ENCODE results near the gene LAIR1.

LAIR1 gene

DNA sequence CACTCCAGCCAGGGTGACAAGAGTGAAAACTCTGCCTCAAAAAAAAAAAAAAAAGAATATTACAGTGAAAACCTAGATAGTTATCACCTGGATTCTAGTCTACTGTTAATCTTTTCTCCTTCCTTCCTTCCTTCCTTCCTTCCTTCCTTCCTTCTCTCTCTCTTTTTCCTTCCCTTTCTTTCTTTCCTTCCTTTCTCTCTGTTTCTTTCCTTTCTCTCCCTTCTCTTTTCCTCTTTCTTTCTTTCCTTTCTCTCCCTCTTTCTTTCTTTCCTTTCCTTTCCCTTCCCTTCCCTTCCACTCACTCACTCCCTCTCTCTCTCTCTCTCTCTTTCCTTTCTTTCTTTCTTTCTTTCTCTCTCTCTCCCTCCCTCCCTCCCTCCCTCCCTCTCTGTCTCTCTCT, 40.9 kb upstream of the LAIR1 start:
- no peak overlapping the region for H2AFZ ChIP-seq (ENCODE audit: low read length)
- TF ChIP-seq EZH2 (IDR thresholded peaks at IDR 0.05; ENCODE audit: borderline replicate concordance, low read length), result no peak
- H3K9me3 ChIP-seq (ENCODE audit: low read length), result no peaks in the 10 kb centered on the region
- H3K79me2 ChIP-seq (ENCODE audit: insufficient read depth, low read length), result no peaks in the 10 kb centered on the region
- no peak overlapping the region for H3K4me2 ChIP-seq (ENCODE audit: low read length)
- no peaks in the 10 kb centered on the region for H3K36me3 ChIP-seq (ENCODE audit: insufficient read depth, low read length)
- H3F3A ChIP-seq (ENCODE audit: insufficient read depth, low read length), result 0 out of 2 replicates have a peak, but pooled peaks cover 3% of the 10 kb centered on the region
- H3K27me3 ChIP-seq (ENCODE audit: insufficient read depth, low read length), result no peaks in the 10 kb centered on the region
- no peak overlapping the region for H3K4me3 ChIP-seq (ENCODE audit: low read depth, low read length, poor library complexity, severe bottlenecking)
- H3K27ac ChIP-seq (ENCODE audit: low read depth, low read length, poor library complexity, severe bottlenecking), result no peak overlapping the region
- H3K4me1 ChIP-seq (ENCODE audit: insufficient read depth, low read length, severe bottlenecking), result no peaks in the 10 kb centered on the region
- no peaks in the 10 kb centered on the region for H4K20me1 ChIP-seq (ENCODE audit: insufficient read depth, low read length)
- H3K9me2 ChIP-seq (ENCODE audit: low read depth, low read length), result no peaks in the 10 kb centered on the region
- H3K9ac ChIP-seq (ENCODE audit: low read length), result no peak overlapping the region

DNA sequence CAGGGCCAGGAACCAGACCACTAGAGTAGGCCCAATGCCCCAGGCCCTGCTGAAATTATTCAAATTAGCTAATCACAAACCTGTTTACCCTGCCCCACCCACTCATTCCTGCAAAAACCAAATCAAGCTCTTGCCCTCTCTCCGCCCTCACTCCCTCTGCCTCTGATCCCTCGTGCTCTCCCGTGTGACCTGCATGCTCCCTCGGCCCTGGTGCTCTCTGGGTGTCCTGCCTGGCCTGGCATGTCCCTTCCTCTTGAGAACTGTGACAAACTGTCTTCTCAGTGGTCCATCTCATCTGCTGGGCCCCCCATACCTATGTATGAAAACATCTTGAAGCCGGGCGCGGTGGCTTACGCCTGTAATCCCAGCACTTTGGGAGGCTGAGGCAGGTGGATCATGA, 38.3 kb upstream of the LAIR1 start:
- TF ChIP-seq EZH2 (IDR thresholded peaks at IDR 0.05; ENCODE audit: borderline replicate concordance, low read length), result no peak
- TF ChIP-seq CTCF (IDR thresholded peaks at IDR 0.05; ENCODE audit: low read length), result no peak
- Histone ChIP-seq H3K9me2 (ENCODE audit: low read depth, low read length) (no peaks in the 10 kb centered on the region), H3K4me1 (ENCODE audit: insufficient read depth, low read length, severe bottlenecking) (no peaks in the 10 kb centered on the region), H2AFZ (ENCODE audit: low read length) (no peak overlapping the region), H3K27ac (ENCODE audit: low read depth, low read length, poor library complexity, severe bottlenecking) (no peak overlapping the region), H3F3A (ENCODE audit: insufficient read depth, low read length) (0 out of 2 replicates have a peak, but pooled peaks cover under 1% of the 10 kb centered on the region), H3K9ac (ENCODE audit: low read length) (no peak overlapping the region), H4K20me1 (ENCODE audit: insufficient read depth, low read length) (no peaks in the 10 kb centered on the region), H3K9me3 (ENCODE audit: low read length) (no peaks in the 10 kb centered on the region), H3K79me2 (ENCODE audit: insufficient read depth, low read length) (no peaks in the 10 kb centered on the region), H3K36me3 (ENCODE audit: insufficient read depth, low read length) (no peaks in the 10 kb centered on the region), H3K4me3 (ENCODE audit: low read depth, low read length, poor library complexity, severe bottlenecking) (no peak overlapping the region), H3K27me3 (ENCODE audit: insufficient read depth, low read length) (0 out of 2 replicates have a peak, but pooled peaks cover 3% of the 10 kb centered on the region), H3K4me2 (ENCODE audit: low read length) (no peak overlapping the region)

GRCh38 chr19:54400913-54401312, 36.2 kb upstream of the LAIR1 start:
- no peak overlapping the region for H3K9ac ChIP-seq (ENCODE audit: low read length)
- no peaks in the 10 kb centered on the region for H3K9me3 ChIP-seq (ENCODE audit: low read length)
- no peaks in the 10 kb centered on the region for H3K79me2 ChIP-seq (ENCODE audit: insufficient read depth, low read length)
- TF ChIP-seq EZH2 (IDR thresholded peaks at IDR 0.05; ENCODE audit: borderline replicate concordance, low read length) (no peak), CTCF (IDR thresholded peaks at IDR 0.05; ENCODE audit: low read length) (no peak)
- no peak overlapping the region for H3K4me3 ChIP-seq (ENCODE audit: low read depth, low read length, poor library complexity, severe bottlenecking)
- 0 out of 2 replicates have a peak, but pooled peaks cover 3% of the 10 kb centered on the region for H3K27me3 ChIP-seq (ENCODE audit: insufficient read depth, low read length)
- no peaks in the 10 kb centered on the region for H3K36me3 ChIP-seq (ENCODE audit: insufficient read depth, low read length)
- H3K4me1 ChIP-seq (ENCODE audit: insufficient read depth, low read length, severe bottlenecking), result no peaks in the 10 kb centered on the region
- no peak overlapping the region for H3K27ac ChIP-seq (ENCODE audit: low read depth, low read length, poor library complexity, severe bottlenecking)
- no peaks in the 10 kb centered on the region for H3K9me2 ChIP-seq (ENCODE audit: low read depth, low read length)
- H4K20me1 ChIP-seq (ENCODE audit: insufficient read depth, low read length), result no peaks in the 10 kb centered on the region
- H3K4me2 ChIP-seq (ENCODE audit: low read length), result no peak overlapping the region
- no peak overlapping the region for H2AFZ ChIP-seq (ENCODE audit: low read length)
- H3F3A ChIP-seq (ENCODE audit: insufficient read depth, low read length), result no peaks in the 10 kb centered on the region

- no peak overlapping the region for H3K4me3 ChIP-seq (ENCODE audit: low read depth, low read length, poor library complexity, severe bottlenecking)
- H3K9me2 ChIP-seq (ENCODE audit: low read depth, low read length), result no peaks in the 10 kb centered on the region
- no peak overlapping the region for H3K4me2 ChIP-seq (ENCODE audit: low read length)
- H3K9ac ChIP-seq (ENCODE audit: low read length), result no peak overlapping the region
- no peaks in the 10 kb centered on the region for H3K9me3 ChIP-seq (ENCODE audit: low read length)
- H3K4me1 ChIP-seq (ENCODE audit: insufficient read depth, low read length, severe bottlenecking), result no peaks in the 10 kb centered on the region
- H3K27me3 ChIP-seq (ENCODE audit: insufficient read depth, low read length), result 0 out of 2 replicates have a peak, but pooled peaks cover 3% of the 10 kb centered on the region
- H4K20me1 ChIP-seq (ENCODE audit: insufficient read depth, low read length), result no peaks in the 10 kb centered on the region
- no peak for TF ChIP-seq CTCF (IDR thresholded peaks at IDR 0.05; ENCODE audit: low read length)
- no peak for TF ChIP-seq EZH2 (IDR thresholded peaks at IDR 0.05; ENCODE audit: borderline replicate concordance, low read length)
- H3F3A ChIP-seq (ENCODE audit: insufficient read depth, low read length), result no peaks in the 10 kb centered on the region
- H3K27ac ChIP-seq (ENCODE audit: low read depth, low read length, poor library complexity, severe bottlenecking), result no peak overlapping the region
- no peak overlapping the region for H2AFZ ChIP-seq (ENCODE audit: low read length)
- H3K36me3 ChIP-seq (ENCODE audit: insufficient read depth, low read length), result no peaks in the 10 kb centered on the region
- no peaks in the 10 kb centered on the region for H3K79me2 ChIP-seq (ENCODE audit: insufficient read depth, low read length)
These were observed 34.5 kb upstream of the LAIR1 start for GRCh38 chr19:54399189-54399588.
